Trophoblast cell (in vitro differentiated cells and primary cell): ENCODE measurements around the gene PLEKHA5.
A peak's percentile ranks its signal among the peaks of the same experiment; 100 is the strongest.

ENCODE experiments used
- DNase-seq, 2 donors: peaks; one replicate each; pipeline ENCODE4 v3.0.0-alpha.2; 2016
- H2AFZ ChIP-seq: 2 replicates; pipeline ENCODE4 v1.6.1; 2013; ENCODE audit warnings: low read length, moderate library complexity, mild to moderate bottlenecking; ENCODE audit not compliant: insufficient read depth, poor library complexity
- H2AK5ac ChIP-seq: 2 replicates; pipeline ENCODE4 v1.6.1; 2013; ENCODE audit warnings: mild to moderate bottlenecking, low read length
- H2BK120ac ChIP-seq: 2 replicates; pipeline ENCODE4 v1.6.1; 2013; ENCODE audit warnings: low read length, mild to moderate bottlenecking, moderate library complexity; ENCODE audit not compliant: insufficient read depth, poor library complexity
- H2BK12ac ChIP-seq: 2 replicates; pipeline ENCODE4 v1.6.1; 2013; ENCODE audit warnings: mild to moderate bottlenecking, low read length, moderate library complexity
- H2BK5ac ChIP-seq: 2 replicates; pipeline ENCODE4 v1.6.1; 2013; ENCODE audit warnings: low read length, low read depth, moderate library complexity, mild to moderate bottlenecking; ENCODE audit not compliant: poor library complexity
- H3K14ac ChIP-seq: 2 replicates; pipeline ENCODE4 v1.6.1; 2013; ENCODE audit warnings: mild to moderate bottlenecking, low read length
- H3K18ac ChIP-seq: 2 replicates; pipeline ENCODE4 v1.6.1; 2013; ENCODE audit warnings: mild to moderate bottlenecking, low read length
- H3K23ac ChIP-seq: 2 replicates; pipeline ENCODE4 v1.6.1; 2013; ENCODE audit warnings: low read length
- H3K27ac ChIP-seq: 2 replicates; pipeline ENCODE4 v1.5.1; 2013; ENCODE audit warnings: low read depth, mild to moderate bottlenecking, inconsistent platforms, low read length, moderate library complexity
- H3K27me3 ChIP-seq: 2 replicates; pipeline ENCODE4 v1.6.1; 2013; ENCODE audit warnings: inconsistent platforms, mild to moderate bottlenecking, low read length, moderate library complexity; ENCODE audit not compliant: insufficient read depth
- H3K36me3 ChIP-seq, 2 experiments: 1 replicate in 1 of 2; 2 replicates in 1 of 2; pipeline ENCODE4 v1.6.1; 2013; ENCODE audit warnings: low read length in 2 of 2, mild to moderate bottlenecking in 2 of 2, moderate library complexity in 1 of 2; ENCODE audit not compliant: insufficient read depth in 2 of 2, control insufficient read depth in 1 of 2
- H3K4ac ChIP-seq: 2 replicates; pipeline ENCODE4 v1.6.1; 2013; ENCODE audit warnings: low read depth, mild to moderate bottlenecking, low read length, moderate library complexity
- H3K4me1 ChIP-seq, 2 experiments: 1 replicate in 1 of 2; 2 replicates in 1 of 2; pipeline ENCODE4 v1.6.1; 2013; ENCODE audit warnings: low read length in 2 of 2, mild to moderate bottlenecking in 2 of 2, moderate library complexity in 1 of 2; ENCODE audit not compliant: insufficient read depth in 2 of 2, control insufficient read depth in 1 of 2
- H3K4me2 ChIP-seq: 2 replicates; pipeline ENCODE4 v1.6.1; 2013; ENCODE audit warnings: inconsistent platforms, mild to moderate bottlenecking, low read length, moderate library complexity
- H3K4me3 ChIP-seq: 2 replicates; pipeline ENCODE4 v1.5.1; 2013; ENCODE audit warnings: mild to moderate bottlenecking, low read depth, low read length, inconsistent platforms
- H3K79me1 ChIP-seq: one replicate; pipeline ENCODE4 v1.6.1; 2013; ENCODE audit warnings: low read length
- H3K79me2 ChIP-seq: 2 replicates; pipeline ENCODE4 v1.6.1; 2013; ENCODE audit warnings: low read length, mild to moderate bottlenecking; ENCODE audit not compliant: control insufficient read depth, insufficient read depth, poor library complexity
- H3K9ac ChIP-seq: 2 replicates; pipeline ENCODE4 v1.6.1; 2013; ENCODE audit warnings: mild to moderate bottlenecking, low read length
- H3K9me3 ChIP-seq: 2 replicates; pipeline ENCODE4 v1.6.1; 2013; ENCODE audit warnings: low read depth, mild to moderate bottlenecking, control low read depth, inconsistent platforms, low read length; ENCODE audit not compliant: insufficient read depth
- H4K12ac ChIP-seq: 2 replicates; pipeline ENCODE4 v1.6.1; 2013; ENCODE audit warnings: low read depth, mild to moderate bottlenecking, low read length, moderate library complexity
- H4K8ac ChIP-seq: 2 replicates; pipeline ENCODE4 v1.6.1; 2013; ENCODE audit warnings: low read depth, mild to moderate bottlenecking, low read length, moderate library complexity
- H4K91ac ChIP-seq: one replicate; pipeline ENCODE4 v1.6.1; 2013; ENCODE audit warnings: low read depth, mild to moderate bottlenecking, low read length, moderate library complexity
- WGBS: extraction: QIAGEN DNeasy Blood & Tissue Kit; methylation state at CpG from one replicate; pipeline ENCODE4 v1.1.7; 2013; ENCODE audit warnings: missing lambda C conversion rate; ENCODE audit not compliant: insufficient read length, insufficient coverage; ENCODE audit errors: extremely low coverage; 5-methylcytosine and 5-hydroxymethylcytosine counted together

The PLEKHA5 gene

GRCh38 chr12:19220852-19221466 lies 91.4 kb downstream of the PLEKHA5 start:
- no peak overlapping the region for H2AFZ ChIP-seq
- H3K14ac ChIP-seq: no peak overlapping the region
- H3K79me2 ChIP-seq: no peaks in the 10 kb centered on the region
- no peak overlapping the region for H4K91ac ChIP-seq
- H3K9me3 ChIP-seq: no peaks in the 10 kb centered on the region
- H3K9ac ChIP-seq: no peak overlapping the region
- no peak overlapping the region for H2BK5ac ChIP-seq
- H3K27ac ChIP-seq: no peak overlapping the region
- H3K79me1 ChIP-seq: no peaks in the 10 kb centered on the region
- H2AK5ac ChIP-seq: no peak overlapping the region
- no peak overlapping the region for H4K12ac ChIP-seq
- DNase-seq: no peak
- no CpG with 5 or more reads among the region's 2 CpGs for WGBS
- no peak overlapping the region for H3K4ac ChIP-seq
- H3K4me2 ChIP-seq: no peak overlapping the region
- no peaks in the 10 kb centered on the region for H3K27me3 ChIP-seq
- H2BK120ac ChIP-seq: no peak overlapping the region
- H3K23ac ChIP-seq: no peak overlapping the region
- no peak overlapping the region for H3K18ac ChIP-seq
- H2BK12ac ChIP-seq: no peak overlapping the region
- H4K8ac ChIP-seq: no peak overlapping the region
- no peak overlapping the region for H3K4me3 ChIP-seq
- H3K4me1 ChIP-seq: no peaks in the 10 kb centered on the region
- H3K36me3 ChIP-seq: no peaks in the 10 kb centered on the region

- H2AK5ac ChIP-seq: no peak overlapping the region
- no peak overlapping the region for H3K4ac ChIP-seq
- H3K4me1 ChIP-seq: no peaks in the 10 kb centered on the region
- no peaks in the 10 kb centered on the region for H3K36me3 ChIP-seq
- no peak overlapping the region for H4K8ac ChIP-seq
- no peak overlapping the region for H3K14ac ChIP-seq
- H3K79me1 ChIP-seq: no peaks in the 10 kb centered on the region
- H3K18ac ChIP-seq: no peak overlapping the region
- no peak overlapping the region for H4K12ac ChIP-seq
- H3K79me2 ChIP-seq: no peaks in the 10 kb centered on the region
- H3K23ac ChIP-seq: no peak overlapping the region
- no peak overlapping the region for H4K91ac ChIP-seq
- H3K27ac ChIP-seq: no peak overlapping the region
- H2BK12ac ChIP-seq: no peak overlapping the region
- no peaks in the 10 kb centered on the region for H3K9me3 ChIP-seq
- no peak overlapping the region for H3K4me2 ChIP-seq
- H2BK120ac ChIP-seq: no peak overlapping the region
- H3K4me3 ChIP-seq: no peak overlapping the region
- H2AFZ ChIP-seq: no peak overlapping the region
- WGBS: no CpG with 5 or more reads among the region's 3 CpGs
- no peak overlapping the region for H3K9ac ChIP-seq
- H2BK5ac ChIP-seq: no peak overlapping the region
- DNase-seq: no peak
- H3K27me3 ChIP-seq: no peaks in the 10 kb centered on the region
Observed at GRCh38 chr12:19222558-19222957, 93.0 kb downstream of the PLEKHA5 start.

GRCh38 chr12:19223018-19223417 lies 93.5 kb downstream of the PLEKHA5 start:
- Histone ChIP-seq H3K4ac (no peak overlapping the region), H3K23ac (no peak overlapping the region), H4K12ac (no peak overlapping the region), H3K4me3 (no peak overlapping the region), H2BK5ac (no peak overlapping the region), H2BK12ac (no peak overlapping the region), H3K9me3 (no peaks in the 10 kb centered on the region), H3K18ac (no peak overlapping the region), H3K4me2 (no peak overlapping the region), H3K14ac (no peak overlapping the region), H2BK120ac (no peak overlapping the region), H3K79me2 (no peaks in the 10 kb centered on the region), H2AK5ac (no peak overlapping the region), H3K79me1 (no peaks in the 10 kb centered on the region), H3K36me3 (no peaks in the 10 kb centered on the region), H2AFZ (no peak overlapping the region), H3K27ac (no peak overlapping the region), H3K4me1 (no peaks in the 10 kb centered on the region), H3K27me3 (no peaks in the 10 kb centered on the region), H4K8ac (no peak overlapping the region), H3K9ac (no peak overlapping the region), H4K91ac (no peak overlapping the region)
- DNase-seq: peak in 1 of 2 donors; percentile 32
- WGBS: no CpG with 5 or more reads among the region's 3 CpGs

GRCh38 chr12:19223695-19224094 lies 94.2 kb downstream of the PLEKHA5 start:
- Histone ChIP-seq H3K79me1 (no peaks in the 10 kb centered on the region), H3K4me3 (no peak overlapping the region), H4K8ac (no peak overlapping the region), H3K14ac (no peak overlapping the region), H3K18ac (no peak overlapping the region), H3K4ac (no peak overlapping the region), H3K79me2 (no peaks in the 10 kb centered on the region), H3K27me3 (no peaks in the 10 kb centered on the region), H3K23ac (no peak overlapping the region), H3K27ac (no peak overlapping the region), H2BK12ac (no peak overlapping the region), H3K4me1 (no peaks in the 10 kb centered on the region), H3K9ac (no peak overlapping the region), H2BK5ac (no peak overlapping the region), H2BK120ac (no peak overlapping the region), H3K9me3 (no peaks in the 10 kb centered on the region), H2AK5ac (no peak overlapping the region), H4K12ac (no peak overlapping the region), H3K4me2 (no peak overlapping the region), H3K36me3 (no peaks in the 10 kb centered on the region), H4K91ac (no peak overlapping the region), H2AFZ (no peak overlapping the region)
- WGBS: no CpG with 5 or more reads among the region's 1 CpG
- no peak for DNase-seq
